Activated CD8-positive, alpha-beta memory T cell treated with anti-CD3 and anti-CD28 coated beads for 48 hours (primary cell): Measurements from ENCODE around the gene LMO2.
"Not testable (repeated sequence)": the region's sequence is repeated elsewhere in the genome, so short reads cannot be mapped to it uniquely, and the experiment has no call there.

Experiments
- DNase-seq, 3 experiments: peaks; one replicate each; pipeline ENCODE4 v3.0.0-alpha.2; 2020; ENCODE audit warnings: low read depth in 2 of 3, low spot score in 2 of 3

Gene LMO2

GRCh38 chr11:33827206-33827605, 64.7 kb downstream of the LMO2 start:
- DNase-seq = no peak

- DNase-seq = no peak
These were observed 65.9 kb downstream of the LMO2 start for GRCh38 chr11:33825854-33826560.

GRCh38 chr11:33822981-33823380, 68.9 kb downstream of the LMO2 start:
- DNase-seq = not testable (repeated sequence)

DNA sequence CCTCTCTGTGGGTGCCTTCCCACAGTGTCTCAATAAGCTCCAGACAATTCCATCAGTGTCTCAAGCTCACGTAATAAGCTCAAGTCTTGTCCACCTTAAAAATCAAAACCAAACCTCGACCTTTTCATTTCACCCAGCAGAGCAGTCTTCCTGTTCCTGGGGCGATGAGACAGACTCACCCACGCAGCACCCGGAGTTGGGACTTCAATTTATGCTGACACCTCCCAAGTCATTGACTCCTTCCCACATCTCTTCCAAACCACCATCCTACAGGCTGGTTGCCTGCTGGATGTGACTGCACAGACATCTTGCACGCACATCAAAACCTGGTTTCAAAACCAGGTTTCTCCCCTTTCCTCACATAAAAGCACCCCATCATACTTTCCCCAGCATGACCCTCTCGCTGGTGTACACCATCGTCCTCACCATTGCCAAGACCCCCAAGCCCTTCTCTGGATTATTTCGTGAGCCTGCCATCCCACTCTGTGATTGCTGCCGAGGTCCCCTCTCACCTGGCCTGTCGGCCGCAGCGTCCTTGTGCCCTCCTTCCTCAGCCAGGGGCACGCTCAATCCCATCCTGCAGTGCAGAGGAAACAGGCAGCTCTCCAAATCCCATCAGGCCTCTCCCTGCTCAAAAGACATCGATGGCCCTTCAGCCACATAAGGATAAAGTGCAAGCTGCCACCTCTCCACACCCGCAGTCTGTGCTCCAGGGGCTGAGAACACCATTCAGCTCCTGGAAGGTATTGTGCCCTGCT, 72.4 kb downstream of the LMO2 start:
- no peak for DNase-seq
